GM20000 (cell line): ENCODE measurements around the gene NKAIN2.
"Not testable (repeated sequence)": the region's sequence is repeated elsewhere in the genome, so short reads cannot be mapped to it uniquely, and the experiment has no call there.

Experiments used
- DNase-seq: peaks from one replicate; pipeline ENCODE4 v3.0.0; 2012; ENCODE audit warnings: low spot score
- TF ChIP-seq, protein P1 (sequence below): IDR thresholded peaks from 2 replicates; pipeline ENCODE4 v1.5.1; 2012; ENCODE audit warnings: mild to moderate bottlenecking, control low read depth; ENCODE audit errors: extremely low read depth, missing control alignments

NKAIN2 gene

DNA sequence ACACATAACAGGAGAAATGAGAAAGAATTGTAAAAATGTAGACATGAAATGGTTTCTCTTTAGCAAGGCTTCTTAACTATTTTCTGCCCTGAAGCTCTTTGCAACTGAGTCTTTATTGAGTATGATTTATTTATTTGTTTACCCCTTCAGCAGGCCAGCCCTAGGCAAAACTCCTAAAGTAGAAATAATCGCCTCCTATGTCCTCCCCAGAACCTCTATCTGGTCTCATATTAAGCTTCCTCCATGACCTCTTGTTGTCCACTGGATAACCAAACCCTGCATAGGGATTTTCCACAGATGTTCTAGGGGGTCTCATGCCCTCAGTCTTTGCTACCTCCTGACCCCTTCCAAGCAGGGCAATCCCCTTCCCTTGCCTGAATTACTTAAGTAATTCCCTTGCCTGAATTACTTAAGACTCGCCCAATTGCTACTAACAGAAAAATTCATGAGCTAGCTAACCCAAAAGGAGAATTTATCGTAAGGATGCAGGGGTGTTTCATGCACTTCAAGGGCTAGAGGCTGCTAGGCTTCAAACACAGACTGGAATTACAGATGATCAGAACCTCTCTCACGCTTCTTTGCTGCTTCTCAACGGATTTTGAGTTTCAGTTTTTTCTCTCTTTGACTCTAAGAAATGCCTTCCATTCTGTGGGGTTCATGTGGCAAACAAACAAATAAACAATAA is 732.6 kb downstream of the NKAIN2 start:
- no peak for DNase-seq
- TF ChIP-seq, protein P1, sequence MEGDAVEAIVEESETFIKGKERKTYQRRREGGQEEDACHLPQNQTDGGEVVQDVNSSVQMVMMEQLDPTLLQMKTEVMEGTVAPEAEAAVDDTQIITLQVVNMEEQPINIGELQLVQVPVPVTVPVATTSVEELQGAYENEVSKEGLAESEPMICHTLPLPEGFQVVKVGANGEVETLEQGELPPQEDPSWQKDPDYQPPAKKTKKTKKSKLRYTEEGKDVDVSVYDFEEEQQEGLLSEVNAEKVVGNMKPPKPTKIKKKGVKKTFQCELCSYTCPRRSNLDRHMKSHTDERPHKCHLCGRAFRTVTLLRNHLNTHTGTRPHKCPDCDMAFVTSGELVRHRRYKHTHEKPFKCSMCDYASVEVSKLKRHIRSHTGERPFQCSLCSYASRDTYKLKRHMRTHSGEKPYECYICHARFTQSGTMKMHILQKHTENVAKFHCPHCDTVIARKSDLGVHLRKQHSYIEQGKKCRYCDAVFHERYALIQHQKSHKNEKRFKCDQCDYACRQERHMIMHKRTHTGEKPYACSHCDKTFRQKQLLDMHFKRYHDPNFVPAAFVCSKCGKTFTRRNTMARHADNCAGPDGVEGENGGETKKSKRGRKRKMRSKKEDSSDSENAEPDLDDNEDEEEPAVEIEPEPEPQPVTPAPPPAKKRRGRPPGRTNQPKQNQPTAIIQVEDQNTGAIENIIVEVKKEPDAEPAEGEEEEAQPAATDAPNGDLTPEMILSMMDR, result no peak

DNA sequence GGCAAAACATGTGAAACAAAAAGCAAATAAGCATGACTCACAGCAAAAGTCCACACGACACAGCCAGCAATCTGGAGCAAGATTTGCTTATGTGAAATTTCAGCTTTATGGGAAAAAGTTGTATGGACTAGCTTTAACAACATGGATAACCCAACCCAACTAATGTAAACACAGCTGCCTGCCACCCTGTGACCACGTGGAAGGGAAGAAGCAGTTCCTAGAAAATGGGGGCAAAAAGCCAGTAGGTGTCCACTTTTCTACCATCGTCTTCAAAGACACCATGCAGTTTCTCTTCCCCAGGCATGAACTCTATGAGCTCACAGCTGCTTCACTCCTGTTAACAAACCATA is 733.2 kb downstream of the NKAIN2 start:
- no peak for DNase-seq

DNA sequence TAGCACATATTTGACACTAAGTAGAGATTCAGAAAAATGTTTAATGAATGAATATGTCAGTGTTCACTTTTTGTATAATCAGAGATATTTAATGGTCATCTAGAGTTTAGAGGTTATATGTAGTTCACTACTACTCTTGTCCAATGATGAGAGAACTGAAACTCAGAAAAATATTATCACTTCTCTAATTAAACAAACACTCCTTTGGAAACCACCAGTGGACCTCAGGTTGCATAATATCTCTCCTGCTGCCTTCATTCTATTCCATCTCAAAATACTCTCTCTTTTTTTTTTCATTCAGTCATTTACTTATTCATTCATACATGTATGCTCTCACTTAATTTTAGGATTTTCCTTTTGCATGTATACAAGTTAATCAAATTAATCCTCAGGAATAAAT is 735.4 kb downstream of the NKAIN2 start:
- no peak for DNase-seq

More for the DNA sequence above, 733.2 kb downstream of the NKAIN2 start:
- TF ChIP-seq, protein P1, result no peak

DNA sequence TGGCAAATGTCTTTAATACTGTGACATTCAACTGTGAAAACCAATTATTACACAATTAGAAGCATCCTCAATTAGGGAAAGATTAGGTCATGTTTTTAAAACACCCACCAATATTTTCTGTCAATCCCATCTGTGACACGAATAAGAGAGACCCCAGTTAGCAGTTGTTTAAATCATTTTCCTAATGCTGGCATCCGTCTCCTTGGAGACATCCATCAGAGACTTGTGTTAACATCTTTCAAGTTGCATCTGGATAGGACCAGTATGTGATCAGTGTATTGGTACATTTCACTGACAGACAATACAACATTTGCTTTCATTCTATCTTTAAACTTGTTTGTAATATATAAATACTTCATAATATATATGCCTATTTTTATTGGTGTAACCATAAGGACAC is 737.9 kb downstream of the NKAIN2 start:
- DNase-seq, result no peak
- TF ChIP-seq, protein P1, result no peak

More for the DNA sequence above, 735.4 kb downstream of the NKAIN2 start:
- TF ChIP-seq, protein P1, result no peak

DNA sequence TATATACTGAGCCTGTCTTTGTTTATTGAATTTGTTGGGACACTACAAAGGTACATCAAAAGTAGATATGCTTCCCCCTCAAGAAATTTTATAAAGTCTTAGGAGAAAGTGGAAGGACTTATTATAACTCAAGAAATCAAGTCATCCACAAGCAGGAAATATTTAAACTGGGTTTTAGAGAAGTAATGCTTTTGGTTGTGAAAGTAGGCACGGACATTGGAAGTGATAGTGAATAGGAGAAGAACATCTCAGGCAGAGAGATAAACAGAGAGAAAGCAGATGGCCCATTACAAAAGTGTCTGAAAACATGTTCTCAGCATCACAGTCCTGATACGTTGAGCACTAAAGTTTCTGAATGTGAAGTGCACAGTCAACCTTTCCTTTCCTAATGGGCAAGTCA is 742.9 kb downstream of the NKAIN2 start:
- DNase-seq, result no peak
- TF ChIP-seq, protein P1, result no peak

DNA sequence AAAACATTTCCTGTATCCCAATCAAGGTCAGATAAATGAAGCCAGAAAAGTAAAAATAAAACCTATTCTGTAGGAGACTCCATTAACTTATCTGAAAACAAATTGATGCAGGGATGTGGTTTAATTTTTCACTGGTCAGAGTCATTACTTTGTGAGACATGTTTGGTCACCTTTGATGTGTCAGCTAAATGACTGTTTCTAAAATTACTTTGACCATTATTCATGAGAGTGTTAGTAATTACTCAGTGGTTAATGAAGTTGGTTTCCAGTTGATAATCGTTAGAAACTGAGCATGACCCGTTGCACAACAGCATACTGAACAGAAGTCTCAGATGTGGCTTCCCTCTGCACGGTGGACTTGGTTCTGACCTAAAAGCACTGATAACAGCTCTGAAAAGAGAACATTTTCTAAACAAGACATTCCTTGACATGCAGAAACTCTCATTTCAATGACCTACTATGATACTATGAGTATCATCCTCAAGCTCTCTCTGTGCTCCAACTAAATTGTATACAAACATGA is 748.1 kb downstream of the NKAIN2 start:
- DNase-seq, result no peak
- TF ChIP-seq, protein P1, result no peak

DNA sequence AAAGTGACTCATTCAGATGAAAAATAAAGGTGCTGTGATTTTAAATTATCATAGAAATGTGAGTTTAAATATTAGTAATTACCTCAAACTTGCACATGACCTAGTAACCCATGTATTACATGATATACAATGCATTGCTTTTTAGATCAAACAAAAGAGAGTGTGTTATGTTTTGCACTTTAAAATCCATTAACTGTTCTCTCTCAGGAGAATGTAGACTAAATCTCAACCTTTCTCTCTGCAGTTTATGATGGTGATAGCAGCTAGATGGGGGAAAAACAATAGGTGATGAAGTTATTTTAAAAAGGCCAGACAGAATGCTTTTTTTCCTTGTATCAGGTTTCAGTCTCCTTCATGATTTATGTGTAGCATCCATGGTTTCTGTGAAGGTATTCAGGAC is 754.2 kb downstream of the NKAIN2 start:
- TF ChIP-seq, protein P1, result no peak
- no peak for DNase-seq

DNA sequence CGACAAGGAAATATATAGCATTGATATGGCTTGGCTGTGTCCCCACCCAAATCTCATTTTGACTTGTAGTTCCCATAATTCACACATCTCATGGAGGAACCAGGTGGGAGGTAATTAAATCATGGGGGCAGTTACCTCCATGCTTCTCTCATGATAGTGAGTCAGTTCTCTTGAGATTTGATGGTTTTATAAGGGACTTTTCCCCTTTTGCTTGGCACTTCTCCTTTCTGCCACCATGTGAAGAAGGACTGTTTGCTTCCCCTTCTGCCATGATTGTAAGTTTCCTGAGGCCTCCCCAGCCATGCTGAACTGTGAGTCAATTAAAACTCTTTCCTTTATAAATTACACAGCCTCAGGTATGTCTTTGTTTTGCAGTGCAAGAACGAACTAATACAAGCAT is 756.4 kb downstream of the NKAIN2 start:
- DNase-seq, result not testable (repeated sequence)
